ENCODE data around the gene SBNO1. TPM values are rescaled to one million over a fixed set of nuclear protein-coding genes. Genes with fewer than 3 reads are reported as not detected.
"Not testable (repeated sequence)": the region's sequence is repeated elsewhere in the genome, so short reads cannot be mapped to it uniquely, and the experiment has no call there.

SBNO1 gene
- total RNA-seq, 1 donor from 2014 or later = 28.6 TPM

DNA sequence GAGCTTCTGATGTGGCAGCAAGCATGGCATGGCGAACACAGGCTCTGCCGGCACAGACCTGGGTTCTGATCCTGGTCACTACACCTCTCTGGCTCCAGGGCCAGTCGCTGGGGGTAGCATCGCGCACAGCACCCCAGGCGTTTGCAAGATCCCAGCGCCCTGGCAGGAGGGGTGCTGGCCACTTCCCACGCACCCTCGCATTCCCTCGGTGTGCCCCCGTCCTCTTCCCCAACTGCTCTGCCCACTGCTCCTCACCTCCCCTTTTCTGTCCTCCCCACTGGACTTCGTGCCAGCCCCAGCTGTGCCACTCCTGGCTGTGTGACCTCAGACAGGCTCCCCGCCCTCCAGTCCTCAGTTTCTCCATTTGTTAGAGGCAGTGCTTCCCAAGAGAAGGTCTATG, 95.8 kb downstream of the SBNO1 start:
- no peak for DNase-seq

GRCh38 chr12:123267991-123268843, 96.4 kb downstream of the SBNO1 start:
- peak; percentile 62 for DNase-seq

DNA sequence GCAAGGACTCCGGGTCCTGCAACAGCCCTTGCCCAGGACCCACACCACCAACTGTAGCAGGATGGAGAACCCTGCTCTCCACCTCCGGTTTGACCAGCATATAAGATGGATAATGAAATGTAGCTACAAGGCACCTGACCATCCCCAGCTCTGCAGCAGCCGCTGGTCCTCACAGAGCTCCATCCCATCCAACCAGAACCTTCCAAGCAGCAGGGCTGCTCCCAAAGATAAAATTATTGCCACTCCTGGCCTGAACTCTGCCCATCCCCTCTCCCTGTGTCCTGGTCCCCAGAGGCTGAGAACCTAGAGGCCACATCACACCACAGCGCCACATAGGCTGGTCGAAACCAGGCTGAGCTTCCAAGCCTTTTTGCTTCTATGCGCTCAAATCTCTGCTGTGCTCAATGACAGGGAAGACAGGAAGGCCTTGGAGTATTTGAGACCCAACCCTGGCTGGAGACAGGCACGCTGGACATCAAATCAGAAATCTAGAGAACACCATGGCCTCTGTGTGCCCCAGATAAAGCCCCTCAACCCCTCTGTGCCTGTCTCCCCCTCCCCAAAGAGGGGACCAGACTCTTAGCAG, 97.2 kb downstream of the SBNO1 start:
- DNase-seq = no peak

- DNase-seq = no peak
These were observed 97.9 kb downstream of the SBNO1 start for GRCh38 chr12:123266679-123267277.

DNA sequence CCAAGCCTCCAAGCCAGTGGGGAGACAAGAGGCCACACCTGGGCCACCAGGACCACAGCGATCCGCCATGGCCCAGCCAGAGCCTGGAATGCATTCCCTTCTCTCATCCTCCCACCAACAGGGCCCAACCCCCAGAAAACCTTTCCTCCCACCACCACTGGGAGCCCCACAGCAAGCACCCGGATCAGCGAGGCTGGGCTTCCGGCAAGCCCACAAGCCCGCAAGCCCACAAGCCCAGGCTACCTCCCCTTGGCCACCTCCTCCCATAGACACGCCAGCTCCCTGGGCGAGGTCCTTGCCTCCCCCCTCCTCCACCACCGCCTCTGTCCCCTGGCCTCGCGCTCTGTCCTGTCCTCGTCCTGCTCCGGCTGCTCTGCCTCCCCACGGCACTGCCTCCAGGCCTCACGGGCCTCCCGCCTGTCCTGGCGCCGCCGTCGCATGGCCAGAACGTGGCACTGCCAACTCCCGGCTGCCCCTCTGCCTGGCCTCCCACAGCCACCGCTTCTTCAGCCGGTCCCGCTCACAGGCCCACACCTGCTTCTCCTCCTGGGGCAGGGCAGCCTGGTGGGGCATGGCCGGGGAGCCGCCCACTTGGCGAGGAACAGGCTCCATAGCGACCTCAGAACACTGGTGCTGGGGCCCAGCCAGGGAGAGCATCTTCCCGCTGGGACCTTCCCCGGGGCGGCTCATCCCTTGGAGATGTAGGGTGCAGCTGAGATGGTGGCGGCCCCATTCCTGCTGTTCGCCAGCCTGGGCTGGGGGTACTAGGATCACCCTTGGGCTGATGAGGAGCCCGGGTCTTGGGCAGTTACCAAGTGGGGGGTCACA, 98.6 kb downstream of the SBNO1 start:
- DNase-seq = no peak

- DNase-seq = peak; percentile 40
These were observed 100.0 kb downstream of the SBNO1 start for GRCh38 chr12:123264642-123265041.

DNA sequence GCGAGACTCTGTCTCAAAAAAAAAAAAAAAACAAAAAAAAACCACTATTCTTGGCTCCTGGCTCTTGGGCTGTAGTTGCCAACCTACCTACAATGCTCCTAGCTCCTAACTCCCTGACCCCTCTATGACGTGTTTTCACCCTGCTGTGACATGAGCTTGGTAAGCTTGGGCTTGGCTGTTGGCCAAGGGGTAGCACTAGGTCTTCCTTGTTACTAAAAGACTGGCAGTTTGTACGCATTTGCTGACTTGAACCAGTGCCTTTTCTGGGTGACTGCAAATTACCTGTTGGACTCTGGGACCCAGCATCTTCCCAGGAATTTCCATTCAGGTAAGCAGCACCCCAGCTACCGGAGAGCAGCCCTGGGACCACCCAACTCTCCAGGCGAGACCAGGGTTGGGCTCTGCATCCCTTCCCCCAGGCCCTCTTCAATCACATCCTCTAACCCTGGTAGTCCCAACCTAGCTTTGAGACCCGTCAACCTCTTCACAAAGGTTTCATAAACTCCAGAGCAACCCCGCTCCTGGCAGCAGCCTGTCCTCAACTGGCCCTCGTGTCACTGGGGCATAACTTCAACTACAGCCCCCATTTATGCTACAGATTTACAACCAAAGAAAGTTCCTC, 101.3 kb downstream of the SBNO1 start:
- DNase-seq = no peak

DNA sequence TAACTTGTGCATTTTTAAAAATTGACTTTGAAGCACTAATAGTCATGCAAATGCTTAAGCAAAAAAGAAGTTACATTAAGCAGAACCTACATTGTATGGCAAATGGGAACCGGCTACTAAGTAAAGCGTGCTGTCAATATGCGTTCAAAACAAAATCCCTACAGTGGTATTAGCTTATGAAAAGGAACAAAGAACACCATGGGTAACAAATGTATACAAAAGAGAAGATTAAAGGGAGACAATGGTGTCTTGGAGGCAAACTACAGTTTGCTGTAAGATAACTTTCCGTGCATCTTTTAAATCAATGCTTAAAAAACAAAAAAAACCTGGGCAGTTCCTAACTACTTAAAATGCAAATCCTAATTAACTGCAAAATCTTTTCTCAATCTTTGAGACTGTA, 103.5 kb downstream of the SBNO1 start:
- no peak for DNase-seq

DNA sequence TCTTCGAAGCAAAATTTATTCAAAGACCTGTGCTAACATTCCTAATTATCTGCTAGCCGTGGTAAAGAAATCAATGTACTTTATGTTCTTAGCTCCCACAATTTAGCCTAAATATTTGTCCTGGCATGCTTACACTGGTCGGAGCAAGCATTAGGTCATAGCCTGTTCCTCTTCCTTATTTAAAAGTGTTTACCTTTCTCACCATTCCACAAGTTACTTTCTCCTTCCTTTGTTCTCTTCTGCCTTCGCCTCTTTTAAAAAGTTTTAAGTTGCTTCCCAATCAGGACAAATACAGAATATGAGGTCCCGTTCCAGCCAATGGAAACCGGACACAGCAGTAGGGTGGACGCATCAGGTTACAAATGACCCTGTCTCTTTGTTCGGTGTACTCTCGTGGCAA, 104.6 kb downstream of the SBNO1 start:
- no peak for DNase-seq

DNA sequence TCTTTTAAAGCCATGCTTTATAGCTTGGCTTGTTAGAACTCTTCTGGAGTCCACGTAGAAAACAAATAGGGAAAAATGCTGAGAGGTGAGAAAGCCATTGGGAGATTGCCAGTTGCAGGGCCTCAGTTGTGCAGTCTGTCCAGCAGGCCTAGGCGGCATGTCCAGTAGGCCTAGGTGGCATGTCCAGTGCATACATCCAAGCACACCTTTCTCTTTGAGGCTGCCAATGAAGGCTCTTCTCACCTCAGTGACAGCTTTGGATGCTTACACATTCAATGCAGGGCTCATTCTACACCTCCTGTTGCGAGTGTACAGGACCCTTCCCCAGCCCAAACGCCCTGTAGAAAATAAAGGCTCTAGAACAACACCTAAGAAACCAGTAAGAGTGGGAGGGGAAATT, 106.1 kb downstream of the SBNO1 start:
- DNase-seq = no peak

- no peak for DNase-seq
These were observed 109.7 kb downstream of the SBNO1 start for GRCh38 chr12:123254853-123255446.

GRCh38 chr12:123253641-123254459, 110.8 kb downstream of the SBNO1 start:
- no peak for DNase-seq

DNA sequence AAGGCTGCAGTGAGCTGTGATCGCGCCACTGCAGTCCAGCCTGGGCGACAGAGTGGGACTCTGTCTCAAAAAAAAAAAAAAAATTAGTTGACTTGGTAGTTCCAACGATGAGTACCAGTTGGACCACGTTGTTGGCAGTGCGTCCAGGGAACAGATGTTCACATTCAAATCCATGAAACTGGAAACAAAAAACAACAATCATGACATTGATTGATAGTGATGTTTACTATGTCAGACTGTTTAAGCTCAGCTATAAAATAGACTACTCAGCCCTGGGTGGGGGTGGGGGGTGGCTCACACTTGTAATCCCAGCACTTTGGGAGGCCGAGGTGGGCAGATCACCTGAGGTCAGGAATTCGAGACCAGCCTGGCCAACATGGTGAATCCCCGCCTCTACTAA, 112.3 kb downstream of the SBNO1 start:
- DNase-seq = peak; percentile 27

- DNase-seq = no peak
These were observed 113.1 kb downstream of the SBNO1 start for GRCh38 chr12:123251403-123252076.

GRCh38 chr12:123250471-123251383, 113.9 kb downstream of the SBNO1 start:
- no peak for DNase-seq

DNA sequence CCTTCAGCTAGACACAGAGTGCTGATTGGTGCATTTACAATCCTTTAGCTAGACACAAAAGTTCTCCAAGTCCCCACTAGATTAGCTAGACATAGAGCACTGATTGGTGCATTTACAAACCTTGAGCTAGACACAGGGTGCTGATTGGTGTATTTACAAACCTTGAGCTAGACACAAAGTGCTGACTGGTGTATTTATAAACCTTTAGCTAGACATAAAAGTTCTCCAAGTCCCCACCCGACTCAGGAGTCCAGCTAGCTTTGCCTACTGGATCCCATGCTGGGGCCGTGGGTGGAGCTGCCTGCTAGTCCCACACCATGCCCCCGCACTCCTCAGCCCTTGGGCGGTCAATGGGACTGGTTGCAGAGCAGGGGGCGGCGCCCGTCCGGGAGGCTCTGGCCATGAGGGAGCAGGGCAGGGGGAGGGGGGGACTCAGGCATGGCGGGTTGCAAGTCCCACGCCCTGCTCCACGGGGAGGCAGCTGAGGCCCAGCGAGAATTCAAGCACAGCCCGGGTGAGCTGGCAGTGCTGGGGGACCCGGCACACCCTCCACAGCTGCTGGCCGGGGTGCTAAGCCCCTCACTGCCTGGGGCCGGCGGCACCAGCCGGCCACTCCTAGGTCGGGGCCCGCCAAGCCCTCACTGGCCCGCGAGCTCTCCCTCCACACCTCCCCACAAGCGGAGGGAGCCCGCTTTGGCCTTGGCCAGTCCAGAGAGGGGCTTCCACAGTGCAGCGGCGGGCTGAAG, 115.5 kb downstream of the SBNO1 start:
- DNase-seq = not testable (repeated sequence)

- DNase-seq = not testable (repeated sequence)
These were observed 116.5 kb downstream of the SBNO1 start for GRCh38 chr12:123248129-123248528.

- no peak for DNase-seq
These were observed 119.0 kb downstream of the SBNO1 start for GRCh38 chr12:123245678-123246077.
